Heart left ventricle (tissue), 13 donors: ENCODE measurements around the gene ZNF319.

Experiments
- CTCF ChIP-seq, 12 donors: fragments of 200-600 bp; sonication (generic) in 4 of 12; IDR thresholded peaks; one replicate each; pipeline versions ENCODE4 v1.5.0 to v1.8.0; 2018 to 2022; ENCODE audit warnings: antibody characterized with exemption in 12 of 12, mild to moderate bottlenecking in 5 of 12
- POLR2A ChIP-seq, 2 donors: fragments of 450-650 bp; IDR thresholded peaks; one replicate each; pipeline ENCODE4 v1.6.1; 2017; ENCODE audit warnings: antibody characterized with exemption in 2 of 2, mild to moderate bottlenecking in 2 of 2, moderate library complexity in 2 of 2
- donor health status: ischemic (EF 13 %, LVEDD 7.1; RV severe dilation, severe dysfunction).
- donor health status: DM: no; HTN: yes; CAD: no.
- donor health status: DM: no; HTN: no; CAD: no.
- donor health status: ischemic (EF 25% LVEDD 6.9; RV normal size, moderate dysfunction).
- donor health status: ischemic (EF 25% LVEDD 5.7; RV mildly dilated, moderate dysfunction).
- donor health status: ischemic (EF 35%, LVEDD 5.7; RV mildly dilated, moderate dysfunction).
- donor health status: nonischemic (EF 11% LVEDD 7.7; RV severe dilation, severe dysfunction).
- donor health status: DM: yes; HTN: yes; CAD: no.
- donor health status: PGD.
- donor health status: ischemic (EF 29% LVEDD 5.4; RV normal size, mild dysfunction).
- donor health status: nonischemic (EF 23%, LVEDD 6.1; RV moderate dilation, normal function).

GRCh38 chr16:58011652-58012051 is 11.2 kb upstream of the ZNF319 start:
- no peak for TF ChIP-seq CTCF (IDR thresholded peaks at IDR 0.05)
- TF ChIP-seq POLR2A (IDR thresholded peaks at IDR 0.05), result no peak
